ENCODE data around the gene LRRC27. TPM values are rescaled to one million over a fixed set of nuclear protein-coding genes. Genes with fewer than 3 reads are reported as not detected.
A peak's percentile ranks its signal among the peaks of the same experiment; 100 is the strongest.
"Not testable (repeated sequence)": the region's sequence is repeated elsewhere in the genome, so short reads cannot be mapped to it uniquely, and the experiment has no call there.

Gene LRRC27
- total RNA-seq, 6 donors from 2014 or later, result 7.4 to 110 (median 15.1) TPM

DNA sequence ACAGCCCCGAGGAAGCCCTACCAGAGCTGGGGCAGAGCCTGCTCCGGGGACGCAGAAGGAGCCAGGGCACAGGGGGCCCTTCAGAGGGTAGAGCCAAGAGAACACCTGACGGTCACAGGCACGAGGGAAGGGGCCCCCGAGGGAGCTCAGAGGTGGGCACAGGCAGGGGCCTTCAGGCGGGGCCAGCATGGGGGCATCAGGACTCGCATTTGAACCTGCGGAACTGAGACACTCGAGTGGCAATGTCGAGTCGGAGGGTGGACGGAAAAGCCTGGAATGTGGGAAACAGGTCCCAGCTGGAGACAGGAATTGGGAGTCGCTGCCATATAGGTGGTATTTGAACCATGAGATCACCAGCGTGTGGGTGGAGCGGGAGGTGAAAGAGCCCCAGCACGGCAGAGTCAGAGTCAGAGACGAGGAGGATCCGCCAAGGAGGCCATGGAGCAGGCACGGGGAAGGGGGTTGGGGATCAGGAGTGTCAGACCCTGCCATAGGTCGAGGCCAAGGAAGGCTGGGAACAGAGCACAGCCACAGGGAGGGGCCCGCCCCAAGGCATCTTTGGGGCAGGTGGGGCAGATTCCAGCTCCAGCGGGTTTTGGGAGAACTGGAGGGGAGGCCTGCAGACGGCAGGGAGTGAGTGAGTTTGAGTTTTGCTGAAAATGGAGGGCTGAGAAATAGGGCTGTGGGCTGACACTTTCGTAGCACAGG, 38.0 kb upstream of the LRRC27 start:
- no peak for TF ChIP-seq POLR2AphosphoS5 (IDR thresholded peaks at IDR 0.05)
- no peak for TF ChIP-seq POLR2A (IDR thresholded peaks at IDR 0.05)
- DNase-seq (peak in 1 of 2 donors; percentile 46), ATAC-seq (ENCODE audit: low FRiP score in 2 of 2) (no peak)
- WGBS, 2 donors, result 80% methylated on average over 23 to 24 of the region's 25 CpGs
- Histone ChIP-seq H3K27me3 (no peaks in the 10 kb centered on the region), H3K36me3 (no peaks in the 10 kb centered on the region), H3K4me1 (peaks cover 0 to 7% (median 2%) of the 10 kb centered on the region in 4 donors), H3K4me3 (no peak overlapping the region), H3K9me3 (no peaks in the 10 kb centered on the region), H3K27ac (no peak overlapping the region)

GRCh38 chr10:132294561-132295318, 37.3 kb upstream of the LRRC27 start:
- Histone ChIP-seq H3K9me3 (no peaks in the 10 kb centered on the region), H3K4me3 (no peak overlapping the region), H3K27me3 (no peaks in the 10 kb centered on the region), H3K36me3 (no peaks in the 10 kb centered on the region), H3K4me1 (peaks cover 0 to 7% (median 2%) of the 10 kb centered on the region in 4 donors), H3K27ac (no peak overlapping the region)
- DNase-seq, result no peak
- ATAC-seq (ENCODE audit: low FRiP score in 2 of 2), result no peak
- no peak for TF ChIP-seq POLR2AphosphoS5 (IDR thresholded peaks at IDR 0.05)
- no peak for TF ChIP-seq EP300 (IDR thresholded peaks at IDR 0.05)
- no peak for TF ChIP-seq CTCF (IDR thresholded peaks at IDR 0.05)
- no peak for TF ChIP-seq POLR2A (IDR thresholded peaks at IDR 0.05)
- 66 to 75% methylated on average over 19 to 23 of the region's 23 CpGs for WGBS, 2 donors

DNA sequence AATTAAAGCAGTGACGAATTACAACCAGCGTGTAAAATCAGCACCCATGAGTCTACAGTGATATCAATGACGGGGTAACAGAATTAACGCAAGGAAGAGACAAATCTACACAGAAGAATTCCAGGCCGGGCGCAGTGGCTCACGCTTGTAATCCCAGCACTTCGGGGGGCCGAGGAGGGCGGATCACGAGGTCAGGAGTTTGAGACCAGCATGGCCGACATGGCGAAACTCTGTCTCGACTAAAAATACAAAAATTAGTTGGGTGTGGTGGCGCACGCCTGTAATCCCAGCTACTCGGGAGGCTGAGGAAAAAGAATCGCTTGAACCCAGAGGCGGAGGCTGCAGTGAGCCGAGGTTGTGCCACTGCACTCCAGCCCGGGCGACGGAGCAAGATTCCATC, 36.5 kb upstream of the LRRC27 start:
- 87 to 97% methylated on average over 23 of the region's 23 CpGs for WGBS, 2 donors
- not testable (repeated sequence) for H3K4me1 ChIP-seq; H3K4me3 ChIP-seq; H3K27ac ChIP-seq; DNase-seq; H3K27me3 ChIP-seq; H3K9me3 ChIP-seq; H3K36me3 ChIP-seq; ATAC-seq (ENCODE audit: low FRiP score in 2 of 2)

GRCh38 chr10:132296666-132297443, 35.1 kb upstream of the LRRC27 start:
- no peak for ATAC-seq (ENCODE audit: low FRiP score in 2 of 2)
- Histone ChIP-seq H3K27ac (no peak overlapping the region), H3K36me3 (no peaks in the 10 kb centered on the region), H3K27me3 (no peaks in the 10 kb centered on the region), H3K4me3 (no peak overlapping the region), H3K9me3 (no peaks in the 10 kb centered on the region), H3K4me1 (peaks cover 0 to 7% (median 2%) of the 10 kb centered on the region in 4 donors)
- TF ChIP-seq EP300 (IDR thresholded peaks at IDR 0.05) (no peak), POLR2AphosphoS5 (IDR thresholded peaks at IDR 0.05) (no peak), CTCF (IDR thresholded peaks at IDR 0.05) (no peak), POLR2A (IDR thresholded peaks at IDR 0.05) (no peak)
- no peak for DNase-seq
- WGBS, 2 donors, result 84 to 91% methylated on average over 17 to 28 of the region's 28 CpGs

- no peak for ATAC-seq (ENCODE audit: low FRiP score in 2 of 2)
- TF ChIP-seq EP300 (IDR thresholded peaks at IDR 0.05) (no peak), POLR2AphosphoS5 (IDR thresholded peaks at IDR 0.05) (no peak), POLR2A (IDR thresholded peaks at IDR 0.05) (no peak), CTCF (IDR thresholded peaks at IDR 0.05) (no peak)
- no peaks in the 10 kb centered on the region for H3K9me3 ChIP-seq
- no peaks in the 10 kb centered on the region for H3K27me3 ChIP-seq
- WGBS, 2 donors, result 16 to 53% methylated on average over 7 to 9 of the region's 9 CpGs
- H3K36me3 ChIP-seq, result no peaks in the 10 kb centered on the region
- H3K4me3 ChIP-seq, result no peak overlapping the region
- peaks cover 0 to 7% (median 2%) of the 10 kb centered on the region in 4 donors for H3K4me1 ChIP-seq
- H3K27ac ChIP-seq, result no peak overlapping the region
- no peak for DNase-seq
These were observed 34.5 kb upstream of the LRRC27 start for GRCh38 chr10:132297526-132297925.
